HG03045 (cell line): ENCODE results near the gene RAET1G.
"Not testable (repeated sequence)": the region's sequence is repeated elsewhere in the genome, so short reads cannot be mapped to it uniquely, and the experiment has no call there.

ENCODE experiments used
- ATAC-seq: cut with Tn5 transposase; IDR thresholded peaks from one replicate; pipeline ENCODE4 v1.9.1; 2021; ENCODE audit warnings: mild to moderate bottlenecking, moderate library complexity; ENCODE audit not compliant: unreplicated experiment

The RAET1G gene

DNA sequence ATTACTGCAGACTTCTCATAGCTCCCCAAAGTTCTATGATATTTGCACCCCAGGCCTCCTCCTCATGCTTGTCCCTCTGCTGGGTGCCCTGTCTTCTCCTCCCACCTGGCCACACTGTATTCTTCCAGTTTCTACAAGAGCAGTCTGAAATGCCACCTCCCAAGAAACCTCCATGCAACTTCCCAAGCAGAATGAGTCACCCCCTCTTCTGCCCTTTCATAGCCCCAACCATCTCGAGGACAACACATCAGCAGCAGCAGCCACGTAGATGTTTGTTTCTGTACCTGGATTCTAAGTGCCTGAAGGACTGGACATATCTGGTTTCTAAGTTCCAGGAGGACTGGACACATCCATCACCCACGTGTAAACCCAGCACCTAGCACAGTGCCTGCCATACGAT, 12.3 kb upstream of the RAET1G start:
- no peak for ATAC-seq

DNA sequence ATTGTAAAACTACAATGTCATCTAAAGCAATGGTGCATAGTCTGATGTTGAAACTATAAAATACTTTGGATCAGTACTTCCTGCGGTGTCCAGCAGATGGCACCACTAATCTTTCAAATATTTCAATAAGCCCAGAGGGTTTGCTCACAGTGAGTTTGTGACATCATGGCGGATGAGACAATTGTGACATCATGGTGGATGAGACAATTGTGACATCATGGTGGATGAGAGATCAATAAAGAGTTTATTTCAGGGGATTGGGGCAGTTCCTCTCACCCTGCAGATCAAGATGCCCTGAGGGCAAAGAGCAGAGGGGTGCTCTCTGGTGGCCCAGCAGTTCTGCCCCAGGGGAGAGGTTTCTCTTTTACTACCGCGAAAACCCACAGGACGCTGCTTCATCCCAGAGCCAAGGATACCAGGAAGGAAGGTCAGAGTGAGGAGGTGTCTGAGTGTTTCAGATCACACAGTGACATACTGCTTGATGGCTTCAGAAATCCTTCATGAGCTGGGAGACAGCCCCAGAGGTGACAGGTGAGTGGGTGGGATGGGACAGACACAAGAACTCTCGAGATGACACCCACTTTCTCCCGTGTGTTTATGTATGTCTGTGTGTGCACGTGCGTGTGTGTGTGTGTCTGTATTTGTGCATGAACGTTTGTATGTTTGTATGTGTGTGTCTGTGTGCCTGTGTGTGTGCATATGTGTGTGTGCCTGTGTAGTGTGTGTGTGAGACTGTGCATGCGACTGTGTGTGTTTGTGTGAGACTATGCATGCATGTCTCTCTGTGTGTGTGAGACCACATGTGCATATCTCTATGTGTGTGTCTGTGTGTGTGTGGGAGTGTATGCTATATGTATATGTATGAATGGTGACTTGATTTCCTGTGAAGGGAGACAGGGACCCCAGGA, 11.6 kb upstream of the RAET1G start:
- no peak for ATAC-seq

DNA sequence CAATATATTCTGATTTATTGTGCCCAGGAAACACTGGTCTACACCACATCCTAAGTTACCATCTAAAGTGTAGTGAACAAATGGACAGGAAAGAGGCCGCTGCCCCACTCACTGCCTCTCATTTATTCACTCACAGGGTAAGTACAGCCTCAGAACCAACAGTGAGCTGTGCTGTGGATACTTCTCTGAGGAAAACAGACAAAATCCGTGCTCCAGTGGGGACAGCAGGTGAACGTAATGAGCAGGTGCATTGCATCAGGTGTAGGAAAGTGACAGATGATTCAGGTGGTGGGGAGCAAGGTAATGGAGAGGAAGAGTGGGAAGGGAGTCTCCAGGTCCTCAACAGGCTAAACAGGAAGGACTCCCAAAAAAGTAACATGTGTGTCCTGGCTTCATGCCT, 10.5 kb upstream of the RAET1G start:
- ATAC-seq = no peak

DNA sequence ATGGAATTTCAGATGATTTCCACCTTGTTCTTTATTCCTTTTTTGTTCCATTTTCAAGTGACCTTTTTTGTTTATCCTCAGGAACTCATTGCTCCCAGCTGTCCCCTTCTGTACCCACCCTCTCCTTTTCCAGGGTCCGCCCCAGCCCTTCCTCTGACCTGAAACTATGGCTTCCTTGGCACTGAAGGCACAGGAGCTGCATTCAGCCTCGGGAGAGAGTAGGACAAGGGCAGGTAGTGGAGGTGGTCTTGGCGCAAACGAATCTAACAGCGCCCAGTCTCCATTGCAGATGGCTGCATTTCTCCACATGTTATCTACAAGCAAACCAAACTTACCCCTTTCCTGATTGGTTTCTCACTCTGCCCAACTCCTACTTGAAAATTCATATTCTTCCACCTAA, 10.1 kb upstream of the RAET1G start:
- ATAC-seq = no peak

DNA sequence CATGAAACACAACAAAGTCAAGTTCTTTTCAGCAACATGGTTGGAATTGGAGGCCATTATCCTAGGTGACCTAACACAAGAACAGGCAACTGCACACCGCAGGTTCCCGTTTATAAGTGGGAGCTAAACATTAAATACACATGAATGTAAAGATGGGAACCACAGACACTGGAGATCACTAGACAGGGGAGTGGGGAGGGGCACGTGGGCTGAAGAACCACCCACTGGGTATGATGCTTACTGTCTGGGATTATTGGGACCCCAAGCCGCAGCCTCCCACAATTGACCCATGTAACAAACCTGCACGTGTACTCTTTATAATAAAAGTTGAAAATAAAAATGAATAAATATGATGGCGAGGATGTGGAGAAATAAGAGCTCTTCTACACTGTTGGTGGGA, 8.6 kb upstream of the RAET1G start:
- no peak for ATAC-seq

DNA sequence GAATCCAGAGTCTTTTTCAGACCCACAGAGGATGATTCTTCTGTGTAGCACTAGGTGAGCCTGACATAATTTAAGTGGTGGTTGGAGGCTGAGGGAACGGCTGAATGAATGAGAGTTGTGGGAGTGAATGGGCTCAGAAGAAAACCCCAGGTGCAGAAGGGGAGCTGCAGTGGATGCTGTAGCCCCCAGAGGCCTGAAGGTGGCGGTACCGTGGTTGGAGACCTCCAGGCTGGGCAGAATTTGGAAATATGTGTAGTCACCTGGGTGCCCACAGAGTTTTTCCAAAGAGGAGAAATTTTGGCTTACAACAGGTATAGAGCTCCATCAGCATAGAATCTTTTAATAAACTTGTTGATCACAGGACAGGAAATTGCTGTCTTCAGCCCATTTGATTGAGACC, 6.5 kb upstream of the RAET1G start:
- ATAC-seq = no peak

DNA sequence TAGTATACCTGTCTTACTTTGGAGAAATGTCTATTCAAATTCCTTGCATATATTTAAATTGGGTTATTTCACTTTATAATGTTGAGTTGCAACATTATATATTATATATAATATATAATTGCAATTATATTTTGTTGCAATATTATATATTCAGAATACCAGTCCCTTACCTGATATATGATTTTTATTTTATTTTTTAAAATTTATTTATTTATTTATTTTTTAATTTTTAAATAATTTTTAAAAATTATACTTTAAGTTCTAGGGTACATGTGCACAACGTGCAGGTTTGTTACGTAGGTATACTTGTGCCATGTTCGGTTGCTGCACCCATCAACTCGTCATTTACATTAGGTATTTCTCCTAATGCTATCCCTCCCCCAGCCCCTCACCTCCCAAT, 4.1 kb upstream of the RAET1G start:
- not testable (repeated sequence) for ATAC-seq

DNA sequence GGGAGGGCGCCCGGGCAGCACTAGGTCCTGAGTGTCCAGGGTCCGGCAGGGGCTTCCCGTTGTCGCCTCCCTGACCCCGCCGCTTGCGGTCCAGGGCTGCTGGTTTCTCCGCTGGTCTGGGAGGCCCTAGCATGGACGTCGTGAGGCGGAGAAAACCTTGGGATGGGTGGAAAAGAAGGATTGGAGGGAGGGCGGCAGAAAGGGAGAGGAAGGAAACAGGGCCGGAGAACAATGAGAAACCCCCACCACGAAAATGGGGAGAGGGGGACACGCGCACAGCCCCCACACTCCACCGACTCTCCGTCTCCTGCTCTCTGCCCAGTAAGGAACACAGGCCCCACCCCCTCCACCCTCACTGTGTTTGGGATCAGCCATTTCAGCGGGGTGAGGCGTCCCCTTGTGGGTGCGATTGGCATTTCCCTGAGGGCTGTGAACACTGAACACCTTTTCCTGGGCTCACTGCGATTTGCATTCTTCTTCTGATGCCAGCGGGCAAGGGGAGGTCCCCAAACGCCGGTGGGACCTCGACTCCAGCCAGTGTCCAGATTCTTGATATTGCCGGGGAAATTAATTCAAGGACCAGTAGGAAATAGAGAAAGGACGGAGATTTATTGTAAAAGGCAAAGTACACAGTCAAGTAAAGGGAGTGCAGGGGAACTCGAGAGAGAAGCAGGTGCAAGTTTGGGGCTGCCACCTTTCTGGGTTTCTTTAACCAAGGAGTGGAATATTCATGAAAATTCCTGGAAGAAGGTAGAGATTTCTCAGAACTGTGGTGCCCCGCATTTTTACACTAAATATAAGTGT, 3.3 kb upstream of the RAET1G start:
- ATAC-seq = peak; percentile 57

DNA sequence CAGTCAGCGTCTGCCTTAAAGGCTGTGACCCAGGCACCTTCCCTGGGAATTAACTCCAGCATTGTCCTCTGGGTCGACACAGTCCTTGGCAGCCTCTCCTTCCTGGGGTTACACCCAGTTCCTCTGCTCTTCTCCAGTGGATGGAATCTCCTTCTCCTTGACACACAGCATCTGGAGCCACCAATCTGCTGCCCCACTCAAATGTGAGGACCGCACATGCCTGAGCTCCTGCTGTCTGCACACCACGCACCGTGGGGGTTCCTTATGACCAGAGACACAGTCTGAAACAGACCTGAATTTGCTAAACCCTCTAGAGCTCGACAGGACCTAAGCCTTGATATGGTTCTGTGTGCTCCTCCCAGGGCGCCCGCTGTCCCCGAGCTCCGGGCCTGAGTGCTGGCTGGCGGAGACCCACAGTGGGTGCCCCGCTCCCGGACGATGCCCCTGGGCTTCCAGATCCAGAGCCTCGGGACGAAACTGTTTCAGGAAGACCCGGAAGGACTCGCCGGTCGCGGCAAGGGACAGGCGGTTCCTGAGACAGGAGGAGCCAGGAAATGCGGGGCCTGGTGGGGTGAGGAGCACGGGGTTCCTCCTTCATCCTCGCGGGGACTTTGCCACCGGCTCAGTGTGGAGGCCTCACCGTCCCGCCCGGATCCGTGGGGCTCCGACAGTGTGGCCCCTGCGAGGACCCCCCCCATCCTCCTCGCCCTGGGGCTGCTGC, 2.5 kb upstream of the RAET1G start:
- no peak for ATAC-seq

DNA sequence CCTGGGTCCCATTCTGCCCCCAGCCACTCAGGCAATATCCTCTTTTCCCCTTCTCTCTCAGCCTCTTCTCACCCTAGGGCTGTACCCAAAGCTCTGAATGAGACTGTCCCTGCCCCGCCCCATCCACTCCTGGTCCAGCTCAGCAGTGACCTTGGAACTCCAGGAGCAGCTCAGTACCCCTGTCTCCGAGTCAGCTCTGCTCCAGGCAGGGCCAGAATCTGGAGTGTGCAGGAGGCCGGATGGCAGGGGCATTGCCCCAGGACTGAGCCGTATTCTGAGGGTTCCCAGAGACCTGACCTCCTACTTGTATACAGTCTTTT, 2.0 kb upstream of the RAET1G start:
- ATAC-seq = no peak

DNA sequence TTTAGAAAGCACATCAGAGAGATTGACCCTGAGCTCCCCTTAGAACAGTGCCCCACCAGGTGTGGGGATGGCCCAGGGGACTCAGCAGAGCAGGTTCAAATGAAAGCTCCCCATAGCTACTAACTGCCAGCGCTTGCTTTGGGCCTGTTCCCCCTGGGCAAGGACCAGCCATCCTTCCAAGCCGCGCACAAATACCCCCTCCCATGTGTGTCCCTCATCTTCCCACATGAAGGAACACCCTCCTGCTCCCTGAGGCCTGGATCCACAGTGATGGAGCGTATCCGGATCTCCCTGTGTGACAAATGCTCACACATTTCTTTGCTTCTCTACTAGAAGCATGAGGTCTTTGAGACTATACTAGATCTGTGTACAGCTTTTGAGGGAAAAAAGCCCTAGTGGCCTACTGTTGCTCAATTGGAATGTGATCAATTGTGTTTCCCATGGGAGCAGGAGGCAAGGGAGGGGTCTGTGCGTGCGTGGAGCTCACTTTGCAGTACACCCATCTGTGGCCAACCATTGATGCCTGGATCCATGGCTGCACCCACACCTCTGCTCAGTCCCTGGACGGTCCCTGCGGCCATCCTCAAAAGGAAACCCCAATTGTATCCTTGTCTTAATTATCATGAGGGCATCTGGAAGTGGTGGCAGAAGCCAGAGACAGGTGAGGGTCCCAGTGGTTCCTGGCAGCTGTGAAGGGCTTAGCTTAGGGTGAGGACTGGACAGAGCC, 1.4 kb upstream of the RAET1G start:
- ATAC-seq = no peak

DNA sequence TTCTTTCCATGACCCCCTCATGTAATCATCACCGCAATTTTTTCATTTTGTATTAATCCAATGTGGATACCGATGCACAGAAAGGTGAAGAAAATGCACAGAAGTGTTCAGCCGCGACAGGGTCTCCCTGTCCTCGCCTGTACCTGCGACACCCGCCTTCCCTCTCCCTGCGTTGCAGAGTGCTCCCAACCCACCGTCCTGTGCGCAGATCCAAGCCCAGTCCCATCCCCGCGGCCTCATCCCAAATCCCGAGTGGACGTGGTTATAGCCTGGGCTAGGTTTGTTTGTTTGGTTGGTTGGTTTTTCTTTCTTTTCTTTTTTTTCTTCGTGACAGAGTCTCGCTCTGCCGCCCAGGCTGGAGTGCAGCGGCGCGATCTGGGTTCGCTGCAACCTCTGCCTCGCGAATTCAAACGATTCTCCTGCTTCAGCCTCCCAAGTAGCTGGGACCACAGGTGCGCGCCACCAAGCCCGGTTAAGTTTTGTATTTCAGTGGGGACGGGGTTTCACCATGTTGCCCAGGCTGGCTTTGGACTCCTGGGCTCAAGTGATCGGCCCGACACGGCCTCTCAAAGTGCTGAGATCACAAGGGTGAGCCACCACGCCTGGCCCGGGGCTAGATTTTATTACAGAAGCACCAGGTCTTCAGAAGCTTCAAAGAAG, 536 bp upstream of the RAET1G start:
- ATAC-seq = no peak

DNA sequence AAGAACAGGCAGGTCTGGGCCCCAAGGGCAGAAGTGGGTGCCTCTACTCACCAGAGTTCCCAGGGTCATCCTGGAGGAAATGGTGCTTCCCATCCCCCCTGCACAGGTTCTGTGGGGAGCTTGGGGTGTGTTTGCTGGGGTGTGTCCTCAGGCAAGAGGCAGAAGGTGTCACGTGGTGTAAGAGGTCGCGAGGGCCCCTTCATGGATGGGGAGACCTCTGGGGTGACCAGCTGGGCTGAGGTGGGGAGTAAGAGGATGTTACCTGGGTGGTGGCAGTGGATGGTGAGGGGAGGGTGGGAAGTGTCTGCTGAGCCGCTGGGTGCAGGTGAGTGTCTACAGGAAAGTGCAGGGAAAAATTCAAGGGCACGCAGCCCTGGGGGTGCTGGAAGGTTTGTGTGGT, 830 bp downstream of the RAET1G start:
- ATAC-seq = not testable (repeated sequence)

DNA sequence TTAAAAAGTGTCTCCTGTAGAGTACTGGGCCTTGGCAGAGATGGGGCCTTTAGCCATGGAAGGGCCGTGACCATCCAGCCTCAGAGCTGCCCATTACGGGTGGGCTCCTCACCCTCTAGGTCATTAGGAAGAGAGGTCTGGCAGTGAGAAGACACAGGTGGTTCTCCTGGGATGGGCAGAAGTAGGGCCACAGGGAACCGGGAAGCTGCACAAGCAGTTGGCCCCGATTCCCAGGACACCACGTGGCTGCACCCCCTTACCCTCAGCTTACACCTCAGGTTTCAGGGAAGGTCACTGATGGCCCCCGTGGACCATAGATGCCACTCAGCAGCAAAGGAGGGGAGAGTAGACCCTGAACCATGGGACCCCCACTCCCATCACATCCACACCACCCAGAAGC, 1.6 kb downstream of the RAET1G start:
- ATAC-seq = no peak

DNA sequence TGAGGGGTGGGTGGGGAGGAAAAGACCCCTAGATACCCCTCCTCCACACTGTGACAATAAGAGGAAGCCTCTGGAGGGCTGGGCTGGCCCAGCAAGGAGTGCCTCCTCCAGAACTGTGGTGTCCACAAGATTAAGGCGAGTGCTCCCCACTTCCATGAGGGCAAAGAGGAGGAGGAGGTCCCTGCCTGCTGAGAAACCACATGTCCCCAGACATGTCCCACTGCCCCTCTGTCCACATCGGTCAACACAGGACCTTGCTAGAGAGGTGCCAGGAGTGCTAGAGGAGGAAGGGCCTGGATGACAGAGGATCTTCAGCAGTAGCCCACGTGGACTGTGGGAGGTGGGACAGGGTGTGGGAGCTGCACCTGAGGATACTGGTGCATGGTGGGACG, 3.1 kb downstream of the RAET1G start:
- ATAC-seq = no peak

DNA sequence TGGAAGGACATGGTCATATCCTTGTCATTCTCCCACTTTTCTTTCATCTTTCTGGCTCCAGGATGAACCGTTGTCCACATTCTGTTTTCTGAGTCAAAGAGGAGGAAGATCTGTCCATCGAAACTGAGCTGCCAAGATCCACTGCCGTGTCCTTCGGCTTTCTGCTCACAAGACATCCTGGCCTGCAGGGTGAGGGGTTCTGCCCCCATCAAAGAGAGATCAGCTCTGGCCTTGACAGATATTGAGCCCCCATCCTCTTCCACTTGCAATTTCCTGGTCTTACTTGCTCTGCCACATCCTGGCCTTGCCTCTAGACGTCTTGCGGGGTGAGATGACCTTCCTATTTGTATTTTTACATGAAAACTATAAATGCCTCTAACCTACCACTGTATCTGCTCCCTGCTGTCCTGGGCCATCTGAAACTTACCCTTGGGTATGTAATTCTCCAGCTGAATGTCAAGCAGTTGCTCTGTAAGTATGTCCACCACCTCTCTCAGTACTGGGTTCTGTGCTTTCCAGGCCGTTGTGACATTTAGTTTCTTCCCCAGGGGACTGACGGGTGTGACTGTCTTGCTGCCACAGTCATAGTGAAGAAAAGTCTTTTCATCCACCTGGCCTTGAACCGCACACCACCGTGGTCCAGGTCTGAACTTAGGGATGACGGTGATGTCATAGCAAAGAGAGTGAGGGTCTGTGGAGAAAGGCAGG, 3.6 kb downstream of the RAET1G start:
- not testable (repeated sequence) for ATAC-seq

DNA sequence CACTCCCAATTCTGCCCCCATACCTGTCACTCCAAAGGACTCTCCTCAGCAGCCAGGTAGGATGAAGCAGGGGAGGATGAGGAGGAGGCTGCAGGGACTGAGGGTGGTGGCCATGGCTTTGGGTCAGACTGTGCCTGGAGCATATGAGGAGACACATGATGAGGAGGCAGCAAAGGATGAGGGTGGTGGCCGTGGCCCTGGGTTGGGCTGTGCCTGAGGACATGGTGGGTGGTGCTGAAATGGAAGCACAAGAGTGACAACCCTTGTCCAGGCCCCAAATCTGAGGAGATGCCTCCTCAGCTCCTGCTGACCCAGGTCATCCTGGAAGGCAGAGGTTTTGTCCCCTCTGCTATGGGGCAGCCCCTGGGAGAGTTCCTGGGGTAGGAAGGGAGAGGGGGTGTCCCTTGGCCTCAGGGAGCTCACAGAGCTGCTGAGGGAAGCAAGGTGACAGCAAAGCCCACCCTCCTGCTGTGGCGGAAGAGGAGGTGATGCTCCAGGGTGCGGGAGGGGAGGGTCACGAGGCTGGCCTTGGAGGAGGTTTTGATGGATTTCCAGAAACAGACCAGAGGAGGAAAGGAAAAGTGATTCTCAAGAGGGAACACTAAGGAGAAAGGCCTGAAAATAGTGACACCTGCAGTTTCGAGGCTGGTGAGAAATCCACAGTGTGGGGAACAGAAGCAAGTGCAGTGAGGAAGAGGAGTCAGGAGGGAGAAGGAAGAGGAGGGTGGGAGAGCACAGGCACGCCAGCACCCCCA, 4.6 kb downstream of the RAET1G start:
- ATAC-seq = no peak

DNA sequence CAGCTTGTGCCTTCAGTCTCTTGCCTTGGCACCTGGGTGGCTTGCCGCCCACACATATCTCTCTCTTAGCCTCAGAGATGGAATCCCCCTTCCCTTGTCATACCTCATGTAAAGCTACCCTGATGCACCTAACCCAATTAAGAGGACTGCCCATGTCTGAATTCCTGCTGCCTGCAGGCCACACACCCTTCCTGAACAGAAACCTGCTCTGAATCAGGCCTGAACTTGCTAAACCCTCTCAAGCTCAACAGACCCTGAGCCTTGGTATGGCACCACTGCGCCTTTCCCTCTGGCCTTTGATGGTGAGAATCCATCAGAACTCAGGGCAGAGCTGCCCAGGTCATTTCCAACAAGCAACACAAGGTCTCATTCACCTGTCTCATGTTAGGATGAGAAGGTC, 5.2 kb downstream of the RAET1G start:
- ATAC-seq = no peak
